ENCODE measurements around the gene CNTF.
A peak's percentile ranks its signal among the peaks of the same experiment; 100 is the strongest.

CNTF gene

DNA sequence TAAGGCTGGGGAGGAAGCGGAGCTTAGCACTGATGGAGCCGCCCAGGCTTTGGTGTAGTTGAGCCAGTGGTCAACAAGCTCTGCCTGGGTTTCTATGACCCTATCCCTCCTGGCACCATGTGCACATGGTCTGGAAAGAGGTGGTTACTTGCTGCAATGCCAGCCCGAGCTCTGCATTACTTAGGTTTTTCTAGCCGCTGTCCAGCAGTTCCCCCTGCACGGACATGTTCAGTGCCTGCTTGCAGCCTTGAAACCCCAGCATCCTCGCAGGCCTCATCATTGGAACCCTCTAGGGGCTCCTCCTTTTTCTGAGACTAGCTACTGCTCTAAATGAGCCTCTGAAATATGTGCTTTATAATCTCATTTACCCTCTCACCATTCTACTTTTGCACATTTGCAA, 16.6 kb downstream of the CNTF start:
- Histone ChIP-seq H3K4me3 (no peak overlapping the region), H3K27ac (peak overlapping the region in 1 of 21 experiments; percentile 50)

DNA sequence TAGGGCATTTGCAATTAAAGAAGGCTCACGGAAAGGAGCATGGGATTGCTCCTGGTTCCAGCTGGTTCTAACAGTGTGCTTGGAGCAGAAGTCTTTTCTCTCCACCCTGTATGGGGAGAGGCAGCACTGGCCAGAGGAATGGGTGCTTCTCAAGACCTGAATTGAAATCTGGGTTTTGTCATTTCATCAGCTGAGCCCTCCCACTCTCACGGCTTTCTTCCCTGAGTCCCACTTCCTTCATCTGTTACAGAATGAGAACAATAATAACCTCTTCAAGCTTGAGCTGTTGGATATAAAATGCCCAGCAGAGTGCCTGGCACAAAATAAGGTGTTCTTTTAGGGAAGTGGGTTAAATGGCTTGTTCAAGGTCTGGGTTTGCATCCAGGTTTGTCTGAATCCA, 17.2 kb downstream of the CNTF start:
- H3K27ac ChIP-seq = peak overlapping the region in 3 of 21 experiments; percentile 12 to 59 (median 50)
- H3K4me3 ChIP-seq = no peak overlapping the region

DNA sequence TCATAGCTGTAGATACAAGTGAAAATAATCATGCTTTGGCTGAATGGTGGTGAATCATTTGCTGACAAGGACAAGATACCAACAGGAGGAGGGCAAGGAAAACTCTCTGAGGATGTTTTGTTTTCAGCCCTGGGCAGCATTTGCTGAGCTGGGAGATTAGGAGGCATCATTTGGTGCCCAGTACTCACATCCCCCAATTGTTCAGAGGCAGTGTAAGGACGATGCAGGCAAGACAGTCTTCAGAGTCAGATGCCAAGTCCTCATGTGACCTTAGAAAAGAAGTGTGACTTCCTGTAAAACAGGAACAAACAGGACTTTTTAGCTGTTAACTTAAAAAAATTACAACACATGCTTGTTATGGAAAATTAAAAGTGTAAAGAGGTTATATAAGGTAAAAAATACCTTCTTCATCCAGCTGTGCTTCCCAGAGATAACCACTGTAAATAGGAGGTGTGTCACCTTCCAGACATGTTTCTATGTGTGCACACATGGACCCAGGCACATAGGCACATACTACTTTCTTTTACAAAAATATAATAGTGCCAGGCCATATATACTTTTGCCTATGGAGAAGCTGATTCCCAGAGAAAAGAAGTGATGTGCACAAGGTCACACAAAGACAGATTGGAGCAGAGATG, 18.0 kb downstream of the CNTF start:
- no peak overlapping the region for H3K4me3 ChIP-seq
- peak overlapping the region in 5 of 21 experiments; percentile 6 to 70 (median 30) for H3K27ac ChIP-seq

DNA sequence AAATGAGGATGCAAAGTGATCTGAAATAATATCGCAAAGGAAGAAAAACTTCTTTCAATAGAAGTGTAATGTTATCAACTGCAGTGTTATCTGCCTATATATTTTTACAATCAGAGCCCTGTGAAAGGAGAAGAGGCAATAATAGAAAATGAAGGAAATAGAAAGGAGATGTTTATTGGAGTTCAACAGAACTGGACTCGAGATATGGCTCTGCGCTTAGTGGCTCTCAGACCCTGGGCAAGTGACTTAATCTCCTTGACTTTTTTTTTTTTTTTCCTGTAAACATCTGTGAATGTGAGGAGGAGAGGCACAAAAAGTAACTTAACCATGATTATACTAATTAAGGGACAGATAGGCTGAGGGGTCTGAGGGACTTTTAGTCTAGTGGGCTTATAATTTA, 18.9 kb downstream of the CNTF start:
- H3K27ac ChIP-seq = peak overlapping the region in 2 of 21 experiments; percentile 59 to 70

DNA sequence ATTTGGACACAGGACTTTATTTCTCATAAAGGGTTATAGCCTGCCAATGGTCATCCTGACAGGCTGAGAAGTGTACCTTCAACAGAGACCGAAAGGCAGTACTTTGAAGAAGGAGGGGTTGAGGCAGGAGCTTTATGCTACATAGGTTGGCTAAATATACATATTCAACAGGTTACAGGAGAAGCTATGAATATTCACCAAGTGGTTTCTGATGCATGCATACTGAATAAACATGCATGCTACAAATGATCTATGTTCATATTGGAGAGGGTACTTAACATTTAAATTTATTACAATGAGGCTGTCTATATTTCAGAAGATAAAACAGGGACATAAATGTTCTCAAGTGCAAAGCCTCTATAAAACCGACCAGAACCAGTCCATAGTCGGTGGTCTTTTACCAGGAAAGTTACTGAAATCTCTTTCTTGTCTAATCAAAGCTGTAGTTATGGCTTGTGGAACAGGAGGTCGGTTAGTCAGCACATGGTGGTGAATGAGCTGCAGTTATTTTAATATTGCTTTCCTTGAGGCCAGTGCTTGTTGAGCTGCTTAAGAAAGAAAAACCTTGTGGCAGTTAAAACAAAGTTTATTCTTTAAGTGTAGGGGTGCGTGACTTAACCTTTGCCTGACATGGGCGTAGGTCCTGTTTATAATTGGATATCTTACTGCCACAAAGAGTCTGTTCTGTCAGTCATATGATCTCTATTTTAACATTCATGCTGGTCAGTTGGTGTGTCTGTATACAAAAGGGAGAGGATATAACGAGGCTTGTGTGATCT, 19.5 kb downstream of the CNTF start:
- Histone ChIP-seq H3K27ac (peak overlapping the region in 1 of 21 experiments; percentile 70), H3K4me3 (no peak overlapping the region)

More for the DNA sequence above, 18.9 kb downstream of the CNTF start:
- H3K4me3 ChIP-seq = no peak overlapping the region

DNA sequence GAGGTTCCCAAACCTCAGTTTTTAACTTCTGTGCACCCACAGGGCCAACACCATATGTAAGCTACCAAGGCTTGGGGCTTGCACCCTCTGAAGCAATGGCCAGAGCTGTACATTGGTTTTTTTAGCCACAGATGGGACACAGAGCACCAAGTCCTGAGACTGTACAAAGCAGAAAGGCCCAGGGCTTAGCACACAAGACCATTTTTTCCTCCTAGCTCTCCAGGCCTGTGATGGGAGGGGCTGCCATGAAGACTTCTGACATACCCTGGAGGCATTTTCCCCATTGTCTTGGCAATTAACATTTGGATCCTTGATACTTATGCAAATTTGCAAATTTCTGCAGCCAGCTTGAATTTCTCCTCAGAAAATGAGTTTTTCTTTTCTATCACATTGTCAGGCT, 23.4 kb downstream of the CNTF start:
- no peak overlapping the region for H3K4me3 ChIP-seq
- no peak overlapping the region for H3K27ac ChIP-seq

DNA sequence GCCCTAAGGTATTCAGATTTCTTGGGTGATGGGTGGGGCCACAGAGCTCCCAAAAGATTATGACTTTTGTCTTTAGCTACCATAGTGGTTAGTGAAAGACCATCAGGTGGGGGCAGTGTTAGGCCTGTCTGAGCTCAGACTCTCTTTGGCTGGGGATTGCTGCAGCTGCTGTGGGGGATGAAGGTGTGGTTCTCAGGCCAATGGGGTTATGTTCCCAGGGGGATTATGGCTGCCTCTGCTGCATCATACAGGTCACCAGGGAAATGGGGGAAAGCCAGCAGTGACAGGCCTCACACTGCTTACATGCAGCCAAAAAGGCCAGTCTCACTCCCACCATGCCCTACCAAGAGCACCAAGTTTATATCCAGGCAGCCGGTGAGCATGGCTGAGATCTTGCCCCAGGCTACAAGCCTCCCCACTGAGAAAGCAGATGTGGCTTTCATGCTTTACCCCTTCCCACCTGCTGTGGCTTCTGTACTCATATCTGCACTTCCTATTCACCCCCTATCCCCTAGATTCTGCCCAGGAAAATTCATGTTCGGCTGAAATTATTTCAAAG, 24.8 kb downstream of the CNTF start:
- H3K27ac ChIP-seq = no peak overlapping the region
- no peak overlapping the region for H3K4me3 ChIP-seq

DNA sequence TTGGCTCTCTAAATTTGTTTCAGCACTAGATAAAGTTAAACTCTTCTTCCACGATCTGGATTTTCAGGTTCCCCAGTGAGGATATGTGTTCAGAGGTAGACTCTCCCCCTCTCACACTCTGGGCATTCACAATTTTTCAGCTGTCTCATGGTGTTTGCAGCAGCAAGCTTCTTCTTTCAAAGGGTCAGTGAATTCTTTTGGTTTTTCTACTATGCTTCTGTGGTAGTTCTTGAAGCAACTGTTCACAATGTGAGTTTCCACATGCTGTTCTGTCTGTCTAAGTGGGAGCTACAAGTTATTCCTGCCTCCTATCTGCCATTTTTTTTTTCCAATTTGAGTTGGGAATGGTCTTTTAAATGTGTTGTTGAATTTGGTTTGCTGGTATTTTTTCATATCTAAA, 25.4 kb downstream of the CNTF start:
- no peak overlapping the region for H3K27ac ChIP-seq
- no peak overlapping the region for H3K4me3 ChIP-seq

DNA sequence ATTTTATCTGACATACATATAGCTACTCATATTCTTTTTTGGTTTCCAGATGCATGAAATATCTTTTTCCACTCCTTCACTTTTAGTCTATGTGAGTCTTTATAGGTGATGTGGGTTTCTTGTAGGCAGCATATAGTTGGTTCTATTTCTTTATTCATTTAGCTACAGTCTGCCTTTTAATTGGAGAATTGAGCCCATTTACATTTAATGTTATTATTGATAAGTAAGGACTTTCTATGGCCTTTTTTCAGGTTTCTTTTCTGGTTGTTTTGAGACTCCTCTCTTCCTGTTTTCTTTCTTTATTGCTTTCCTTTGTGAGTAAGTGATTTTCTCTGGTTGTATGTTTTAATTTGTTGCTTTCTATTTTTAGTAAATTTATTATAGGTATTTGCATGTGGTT, 27.2 kb downstream of the CNTF start:
- Histone ChIP-seq H3K27ac (no peak overlapping the region), H3K4me3 (no peak overlapping the region)

DNA sequence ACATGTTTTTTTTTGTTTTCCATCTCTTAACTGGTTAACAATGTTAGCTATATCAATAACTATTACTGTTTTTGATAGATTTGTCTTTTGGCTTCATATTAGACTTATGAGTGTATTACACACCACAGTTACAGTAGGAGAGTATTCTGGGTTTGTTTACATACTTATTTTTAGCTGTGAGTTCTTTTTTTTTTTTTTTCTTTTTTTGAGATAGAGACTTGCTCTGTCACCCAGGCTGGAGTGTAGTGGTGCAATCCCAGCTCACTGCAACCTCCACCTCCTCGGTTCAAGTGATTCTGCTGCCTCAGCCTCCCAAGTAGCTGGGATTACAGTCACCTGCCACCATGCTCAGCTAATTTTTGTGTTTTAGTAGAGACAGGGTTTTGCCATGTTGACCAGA, 28.0 kb downstream of the CNTF start:
- Histone ChIP-seq H3K4me3 (no peak overlapping the region), H3K27ac (no peak overlapping the region)

DNA sequence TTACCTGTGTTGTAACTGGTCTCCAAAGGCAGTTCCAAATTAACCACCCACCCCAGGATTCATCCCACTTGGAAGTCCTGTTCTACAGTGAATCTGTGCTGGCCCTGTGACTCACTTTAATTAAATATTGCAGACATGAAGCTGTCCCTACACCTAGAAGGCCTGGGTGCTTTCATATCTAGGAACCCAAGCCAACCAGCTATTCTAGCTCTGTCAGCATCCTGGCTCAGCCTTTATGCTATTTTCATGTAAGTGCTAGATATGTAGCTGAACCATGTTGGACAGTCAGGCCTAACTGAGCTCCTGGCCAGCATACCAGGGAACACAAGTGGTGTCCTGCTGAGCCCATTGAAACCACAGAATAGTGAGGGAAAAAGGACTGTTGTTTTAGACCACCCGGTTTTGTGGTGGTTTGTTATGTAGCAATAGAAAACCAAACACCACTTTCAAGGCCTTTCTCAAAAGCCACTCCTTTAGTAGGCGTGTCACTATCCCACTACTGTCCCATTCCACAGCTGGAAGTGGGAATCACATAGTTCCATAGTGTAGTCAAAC, 30.3 kb downstream of the CNTF start:
- no peak overlapping the region for H3K4me3 ChIP-seq
- H3K27ac ChIP-seq = no peak overlapping the region

DNA sequence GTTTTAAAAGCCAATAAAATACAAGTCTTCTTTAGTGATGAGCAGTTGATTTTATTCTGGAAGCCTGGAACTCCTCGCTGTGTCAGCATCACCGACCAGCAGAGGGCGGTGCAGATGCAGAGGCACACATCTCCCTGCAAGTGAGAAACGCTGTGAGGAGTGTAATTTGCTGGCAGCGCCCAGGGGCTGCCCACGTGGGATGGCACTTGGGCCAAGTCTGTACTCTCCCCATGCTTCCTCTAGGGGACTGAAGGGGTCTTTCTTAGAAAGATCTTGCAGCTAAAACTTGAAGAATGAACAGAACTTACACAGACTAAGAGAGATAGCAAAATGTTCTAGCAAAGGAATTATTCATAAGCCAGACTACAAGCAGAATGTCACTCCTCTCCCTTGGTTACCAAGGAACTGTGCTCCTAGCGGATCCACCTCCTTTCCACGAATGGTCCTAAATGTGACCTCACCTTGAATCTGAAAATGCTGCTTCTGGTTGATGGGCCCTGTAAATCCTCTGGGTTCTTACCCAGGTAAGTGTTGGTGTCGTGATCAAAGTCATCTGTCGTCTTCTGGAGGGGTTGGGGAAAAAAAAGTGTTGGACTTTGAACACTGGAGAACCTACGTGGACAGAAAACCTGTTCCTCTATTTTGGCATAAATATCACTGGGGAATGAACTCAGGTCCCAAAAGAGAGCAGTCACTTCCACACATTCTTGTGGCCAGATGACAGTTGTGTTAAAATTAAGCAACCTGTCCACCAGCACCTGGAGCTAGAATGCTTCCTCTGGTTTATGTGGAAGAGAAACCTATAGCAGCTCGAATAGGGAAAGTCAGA, 31.8 kb downstream of the CNTF start:
- Histone ChIP-seq H3K27ac (no peak overlapping the region), H3K4me3 (no peak overlapping the region)

DNA sequence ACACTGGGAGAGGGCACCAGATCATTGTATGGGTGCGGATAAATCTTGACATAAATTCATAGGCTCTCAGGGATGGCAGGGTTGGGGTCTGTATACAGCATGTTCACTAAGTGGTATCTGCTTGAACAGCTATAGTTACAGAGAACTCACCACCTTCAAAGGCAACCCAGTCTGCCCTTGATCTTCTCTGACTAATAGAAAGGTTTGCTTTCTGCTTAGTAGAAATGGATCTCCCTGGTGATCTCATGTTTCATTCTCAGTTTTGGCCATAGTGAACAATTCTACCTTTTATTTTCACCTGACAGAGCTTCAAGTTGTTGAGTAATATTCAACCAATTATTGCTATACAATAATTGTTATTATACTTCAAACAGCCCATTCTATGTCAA, 32.4 kb downstream of the CNTF start:
- no peak overlapping the region for H3K4me3 ChIP-seq
- H3K27ac ChIP-seq = no peak overlapping the region

DNA sequence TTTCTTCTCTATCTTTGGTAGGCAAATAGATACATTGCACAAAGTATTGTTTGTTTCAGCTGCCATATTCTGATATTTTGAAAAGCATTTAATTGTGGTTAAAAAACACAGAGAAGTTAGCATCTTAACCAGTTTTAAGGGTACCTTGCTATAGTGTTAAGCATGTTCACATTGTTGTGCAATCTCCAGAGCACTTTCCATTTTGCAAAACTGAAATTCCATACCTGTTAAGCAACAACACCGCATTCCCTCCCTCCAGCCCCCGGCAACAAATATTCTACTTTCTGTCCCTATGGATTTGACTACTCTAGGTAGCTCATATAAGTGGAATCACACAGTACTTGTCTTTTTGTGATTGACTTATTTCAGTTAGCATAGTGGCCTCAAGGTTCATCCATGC, 33.9 kb downstream of the CNTF start:
- H3K27ac ChIP-seq = no peak overlapping the region
- H3K4me3 ChIP-seq = no peak overlapping the region

DNA sequence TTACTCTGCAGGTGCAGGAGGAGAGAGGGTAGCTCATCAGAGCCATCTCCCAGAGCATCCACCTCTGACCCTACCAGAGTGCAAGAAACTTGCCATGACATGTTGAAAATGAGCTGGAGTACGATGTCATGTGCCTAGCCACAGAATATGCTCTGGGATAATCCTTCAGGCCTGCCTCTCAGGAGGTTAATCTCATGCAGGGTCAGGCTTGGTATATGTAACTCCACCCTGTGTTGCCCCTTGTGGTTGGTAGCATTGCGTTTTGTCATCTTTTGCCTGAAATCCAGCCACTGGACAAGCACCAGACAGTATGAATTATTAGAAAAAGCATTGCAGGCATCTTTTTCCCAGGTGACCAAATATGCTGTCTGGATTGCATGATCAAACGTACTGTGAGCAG, 36.2 kb downstream of the CNTF start:
- H3K27ac ChIP-seq = no peak overlapping the region
- H3K4me3 ChIP-seq = no peak overlapping the region

DNA sequence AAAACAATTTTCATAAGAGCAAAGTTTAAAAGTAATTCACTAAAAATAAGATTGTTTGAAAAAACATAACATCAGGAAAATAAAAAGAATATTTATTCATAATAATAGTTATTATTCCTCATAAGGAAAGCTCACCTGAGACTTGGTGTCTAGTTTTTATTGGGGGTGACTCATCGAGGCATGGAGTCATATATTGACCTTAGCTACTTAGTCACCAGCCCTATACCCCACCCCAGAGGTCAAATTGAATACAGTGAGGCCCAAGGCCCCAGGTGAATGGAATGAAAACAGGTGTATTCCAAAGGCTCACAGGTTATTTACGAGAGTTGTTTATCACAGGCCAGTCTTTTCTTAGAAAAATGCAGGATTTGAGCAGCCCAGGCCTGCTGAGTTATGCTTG, 36.9 kb downstream of the CNTF start:
- no peak overlapping the region for H3K4me3 ChIP-seq
- H3K27ac ChIP-seq = no peak overlapping the region

DNA sequence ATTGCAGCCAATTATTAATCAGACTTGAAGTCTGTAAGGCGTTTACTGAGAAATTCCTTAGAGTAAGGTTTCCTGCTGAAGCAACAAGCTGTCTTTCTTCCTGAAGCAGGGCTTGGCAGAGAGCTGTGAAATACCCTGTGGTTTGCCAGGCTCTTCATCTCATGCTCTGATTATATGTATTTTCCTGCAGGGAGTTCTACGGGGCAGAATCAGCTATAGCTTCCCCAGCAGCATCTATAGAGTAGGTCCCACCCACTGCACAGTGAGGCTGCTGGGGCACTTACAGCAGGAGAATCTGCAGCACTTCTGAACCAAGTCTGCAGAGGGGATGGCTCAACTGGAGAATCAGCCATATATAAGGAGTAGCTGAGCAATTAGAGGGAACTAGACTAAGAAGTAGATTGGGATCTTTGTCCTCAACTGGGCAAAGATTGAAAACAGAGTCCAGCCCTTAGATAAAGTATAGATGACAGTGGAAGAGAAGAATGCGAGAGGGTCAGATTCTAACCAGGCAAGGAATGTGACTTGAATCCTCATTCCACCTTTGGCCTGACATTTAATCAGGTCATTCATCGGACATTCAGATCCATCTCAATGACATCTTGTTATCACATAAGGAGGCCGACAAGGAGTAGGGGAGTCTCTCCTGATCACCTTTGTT, 37.6 kb downstream of the CNTF start:
- no peak overlapping the region for H3K4me3 ChIP-seq
- no peak overlapping the region for H3K27ac ChIP-seq

DNA sequence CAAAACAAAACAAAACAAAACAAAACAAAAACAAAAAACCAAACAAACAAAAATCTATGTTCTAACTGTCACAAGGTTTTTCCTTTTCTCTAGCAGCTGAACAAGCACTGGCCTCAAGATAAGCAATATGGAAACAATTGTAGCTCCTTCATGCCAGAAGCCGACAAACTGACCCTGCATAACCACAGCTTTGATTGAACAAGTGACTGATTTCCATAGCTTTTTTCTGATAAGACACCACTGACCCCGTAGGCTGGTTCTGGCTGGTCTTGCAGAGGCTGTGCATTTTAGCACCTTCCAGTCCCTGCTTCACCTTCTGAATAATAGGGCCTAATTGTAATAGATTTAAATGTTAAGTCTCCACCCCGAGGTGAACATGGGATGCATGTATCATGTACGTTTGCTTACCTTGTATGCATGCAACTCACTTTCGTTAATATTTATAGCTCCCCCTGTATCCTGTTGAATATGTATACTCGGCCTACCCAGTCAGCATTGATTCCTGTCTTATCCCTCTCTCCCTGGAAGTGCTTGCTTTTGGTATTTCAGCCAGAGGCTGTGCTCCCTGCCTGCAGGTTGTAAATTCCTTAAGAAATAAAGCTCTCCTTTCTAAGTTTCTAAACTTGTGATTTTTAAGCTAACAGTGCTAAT, 49.6 kb downstream of the CNTF start:
- Histone ChIP-seq H3K27ac (no peak overlapping the region), H3K4me3 (no peak overlapping the region)

DNA sequence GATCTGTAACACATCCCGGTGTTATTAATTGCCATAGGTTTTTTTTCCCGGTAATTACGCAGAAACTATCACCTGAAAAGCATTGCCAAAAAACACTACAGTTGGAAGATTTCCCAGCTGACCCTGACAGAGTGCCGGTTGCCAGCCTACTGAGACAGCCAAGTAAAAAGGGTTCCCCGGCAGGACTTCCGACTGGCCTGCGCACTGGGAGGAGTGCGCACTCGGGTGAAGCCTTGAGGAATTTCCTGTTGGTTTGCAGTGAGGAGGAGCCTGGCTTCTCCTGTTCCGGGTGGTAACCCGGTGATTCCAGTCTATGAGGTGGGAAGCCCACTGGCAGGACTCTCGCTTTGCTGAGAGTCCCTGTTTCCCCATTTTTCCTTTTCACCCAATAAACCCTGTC, 52.1 kb downstream of the CNTF start:
- no peak overlapping the region for H3K27ac ChIP-seq
- no peak overlapping the region for H3K4me3 ChIP-seq

All from skin epidermis (tissue), 12 donors.